SK-N-SH (cell line): ENCODE data around the gene FAM162B.

ENCODE experiments used
- EP300 ChIP-seq, 2 experiments: IDR thresholded peaks; 2 replicates each; pipeline versions ENCODE4 v1.4.0 to v1.6.1; 2012; ENCODE audit warnings: borderline replicate concordance in 1 of 2, low read depth in 1 of 2, low read length in 1 of 2
- FOXJ3 ChIP-seq: sonication (generic); formaldehyde crosslinking; IDR thresholded peaks from 2 replicates; pipeline ENCODE4 v1.5.1; 2020; ENCODE audit warnings: mild to moderate bottlenecking, missing genetic modification reagents
- GABPA ChIP-seq: IDR thresholded peaks from 2 replicates; pipeline ENCODE4 v1.4.0; 2012; ENCODE audit warnings: low read depth, mild to moderate bottlenecking
- RCOR1 ChIP-seq: fragments of 150-350 bp; IDR thresholded peaks from 2 replicates; pipeline ENCODE4 v1.6.1; 2017; ENCODE audit warnings: antibody characterized with exemption, low read length
- REST ChIP-seq: IDR thresholded peaks from 2 replicates; pipeline ENCODE4 v1.6.1; 2012; ENCODE audit warnings: mild to moderate bottlenecking, low read depth, low read length, moderate library complexity

GRCh38 chr6:116799945-116800344, 34.4 kb upstream of the FAM162B start:
- TF ChIP-seq RCOR1 (no peak), GABPA (no peak), FOXJ3 (CRISPR knock-in tag) (no peak), REST (no peak), EP300 (IDR thresholded peaks at IDR 0.05; ENCODE audit: borderline replicate concordance in 1 of 2, low read depth in 1 of 2, low read length in 1 of 2) (no peak)
